CD4-positive, alpha-beta T cell treated with Interleukin-6 at 100 ng/mL for 8 hours (primary cell): ENCODE measurements around the gene RANBP3L.
"Not testable (repeated sequence)": the region's sequence is repeated elsewhere in the genome, so short reads cannot be mapped to it uniquely, and the experiment has no call there.

ENCODE experiments used
- DNase-seq: peaks from one replicate; pipeline ENCODE4 v3.0.0-alpha.2; 2020; ENCODE audit warnings: mixed read lengths, low spot score

RANBP3L gene, protein sequence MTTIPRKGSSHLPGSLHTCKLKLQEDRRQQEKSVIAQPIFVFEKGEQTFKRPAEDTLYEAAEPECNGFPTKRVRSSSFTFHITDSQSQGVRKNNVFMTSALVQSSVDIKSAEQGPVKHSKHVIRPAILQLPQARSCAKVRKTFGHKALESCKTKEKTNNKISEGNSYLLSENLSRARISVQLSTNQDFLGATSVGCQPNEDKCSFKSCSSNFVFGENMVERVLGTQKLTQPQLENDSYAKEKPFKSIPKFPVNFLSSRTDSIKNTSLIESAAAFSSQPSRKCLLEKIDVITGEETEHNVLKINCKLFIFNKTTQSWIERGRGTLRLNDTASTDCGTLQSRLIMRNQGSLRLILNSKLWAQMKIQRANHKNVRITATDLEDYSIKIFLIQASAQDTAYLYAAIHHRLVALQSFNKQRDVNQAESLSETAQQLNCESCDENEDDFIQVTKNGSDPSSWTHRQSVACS

DNA sequence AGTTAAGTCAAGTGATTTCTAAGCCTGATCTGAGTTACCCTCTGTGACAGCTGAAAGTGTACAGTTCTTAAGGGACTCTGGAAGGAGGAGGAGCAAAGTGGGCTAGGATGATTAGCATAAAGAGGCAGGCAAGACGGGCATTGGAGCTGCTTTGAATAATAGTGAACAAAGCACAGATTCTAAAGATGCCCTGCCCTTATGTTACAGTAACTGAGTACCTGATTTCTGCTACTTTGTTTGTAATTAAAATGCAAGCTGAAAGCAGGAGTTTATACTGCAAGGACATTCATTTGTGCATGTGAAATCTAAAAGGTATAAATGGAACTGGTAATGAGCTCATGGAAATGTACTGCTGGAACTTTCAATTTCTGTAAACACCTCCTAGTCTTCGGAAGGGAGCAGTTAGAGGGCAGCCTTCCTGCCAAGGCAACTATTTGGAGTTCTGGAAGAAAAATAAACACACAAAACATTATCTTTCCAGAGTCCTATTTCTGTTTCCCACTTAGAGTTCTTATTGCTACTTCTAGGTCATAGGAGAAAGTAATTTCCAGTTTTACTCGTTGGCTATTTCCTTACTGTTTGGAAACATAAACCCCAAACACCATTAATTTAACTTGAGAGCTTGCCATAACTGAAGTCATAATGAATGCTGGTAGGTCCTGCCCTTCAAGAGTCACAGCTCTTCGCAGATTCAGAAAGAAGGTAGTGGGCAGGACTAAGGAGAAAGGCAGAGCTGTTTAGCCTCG is at the start of gene RANBP3L:
Gene RANBP3L, minus strand, starts transcription at position 45 of the 746 bp plus-strand sequence. CDS start 486 bp downstream, outside the sequence.
- no peak for DNase-seq

DNA sequence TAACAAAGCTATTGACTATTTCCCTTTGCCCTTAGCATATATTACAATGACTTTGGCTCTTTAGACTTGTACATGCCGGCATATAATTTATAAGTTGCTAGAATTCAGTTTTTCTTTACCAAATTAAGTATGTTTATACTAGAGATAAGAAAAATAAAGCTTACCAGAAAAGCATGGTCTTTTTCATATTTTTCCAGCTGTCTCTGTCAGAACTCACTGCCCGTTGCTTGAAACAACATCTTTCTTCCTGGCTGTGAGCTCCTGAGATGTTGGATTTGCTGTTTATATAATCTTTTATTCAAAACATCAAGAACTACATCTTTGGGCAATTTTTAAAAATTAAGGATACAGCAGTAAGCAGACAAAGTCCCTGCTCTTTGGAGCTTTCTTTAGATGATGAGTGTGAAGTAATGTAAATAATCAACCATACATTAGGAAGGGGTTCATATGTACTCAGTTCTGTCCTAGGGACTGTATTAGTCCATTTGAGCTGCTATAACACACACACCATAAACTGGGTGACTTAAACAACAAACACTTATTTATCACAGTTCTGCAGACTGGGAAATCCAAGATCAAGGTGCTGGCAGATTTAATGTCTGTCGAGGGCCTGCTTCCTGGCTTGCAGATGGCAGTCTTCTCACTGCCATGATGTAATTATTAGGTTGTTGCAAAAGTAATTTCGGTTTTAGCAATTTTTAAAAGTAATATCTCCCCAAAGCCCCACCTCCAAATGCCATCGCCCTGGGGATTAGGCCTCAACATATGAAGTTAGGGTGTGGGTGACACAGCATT is 45.4 kb upstream of the RANBP3L start:
- no peak for DNase-seq

DNA sequence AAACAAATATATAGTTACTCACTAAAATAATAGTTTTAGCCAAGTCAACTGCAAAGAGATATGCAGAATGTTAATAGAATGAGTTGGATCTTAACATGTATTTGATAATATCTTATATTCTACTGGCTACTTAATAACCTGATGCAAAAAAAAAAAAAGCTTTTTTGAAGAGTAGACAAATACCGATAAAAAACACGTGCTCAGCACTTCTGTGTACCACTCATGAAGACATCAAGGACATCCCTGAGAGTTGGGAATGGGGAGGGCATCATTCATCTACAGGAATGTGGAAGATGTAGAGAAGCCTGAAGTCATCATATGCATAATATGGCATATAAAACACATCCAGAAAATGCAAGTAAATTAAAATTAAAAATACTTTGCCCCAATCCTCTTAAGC is 43.2 kb upstream of the RANBP3L start:
- DNase-seq, result no peak

DNA sequence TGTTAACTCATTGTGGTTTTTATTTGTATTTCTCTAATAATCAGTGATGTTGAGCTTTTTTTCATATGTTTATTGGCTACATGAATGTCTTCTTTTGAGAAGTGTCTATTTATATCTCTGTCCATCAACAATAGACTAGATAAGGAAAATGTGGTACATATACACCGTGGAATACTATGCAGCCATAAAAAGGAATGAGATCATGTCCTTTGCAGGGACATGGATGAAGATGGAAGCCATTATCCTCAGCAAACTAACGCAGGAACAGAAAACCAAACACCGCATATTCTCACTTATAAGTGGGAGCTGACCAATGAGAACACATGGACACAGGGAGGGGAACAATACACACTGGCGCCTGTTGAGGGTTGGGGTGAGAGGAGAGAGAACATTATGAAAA is 40.0 kb upstream of the RANBP3L start:
- not testable (repeated sequence) for DNase-seq

DNA sequence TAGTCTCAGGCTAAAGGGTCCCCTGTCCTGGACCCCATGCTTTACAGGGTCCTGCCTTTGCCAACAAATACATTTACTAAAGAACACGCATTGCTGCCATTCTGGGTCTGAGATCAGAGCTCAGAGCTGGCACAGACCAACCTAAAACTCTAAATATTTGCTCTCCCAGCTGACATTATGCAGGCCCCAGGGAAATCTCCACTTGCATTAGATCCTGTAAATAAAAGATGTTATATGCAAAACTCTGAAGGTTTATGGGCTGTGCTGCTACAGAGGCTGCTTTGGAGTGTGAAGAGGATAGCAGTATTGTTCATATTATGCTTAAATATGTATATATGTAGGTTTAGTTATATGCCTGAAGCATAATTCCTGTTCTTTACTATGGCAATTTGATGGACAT is 35.9 kb upstream of the RANBP3L start:
- no peak for DNase-seq

DNA sequence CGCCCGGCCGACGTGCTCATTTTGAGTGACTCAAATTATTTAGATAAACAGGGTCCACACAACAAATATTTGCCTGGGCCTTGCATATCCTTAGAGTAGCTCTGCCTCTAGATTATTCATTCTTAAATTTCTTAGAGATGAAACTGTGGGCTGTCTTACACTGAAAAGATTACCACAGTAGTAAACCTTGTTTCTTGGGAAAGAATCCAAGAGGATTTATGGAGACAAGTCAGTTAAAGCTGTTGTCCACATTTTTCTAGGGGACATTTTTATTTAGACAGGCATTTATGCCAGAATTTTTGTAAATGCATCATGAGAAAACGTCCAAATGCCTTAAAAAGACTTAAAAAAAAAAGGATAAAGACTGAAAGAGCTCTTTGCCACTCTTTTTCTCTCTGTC is 32.6 kb upstream of the RANBP3L start:
- no peak for DNase-seq

DNA sequence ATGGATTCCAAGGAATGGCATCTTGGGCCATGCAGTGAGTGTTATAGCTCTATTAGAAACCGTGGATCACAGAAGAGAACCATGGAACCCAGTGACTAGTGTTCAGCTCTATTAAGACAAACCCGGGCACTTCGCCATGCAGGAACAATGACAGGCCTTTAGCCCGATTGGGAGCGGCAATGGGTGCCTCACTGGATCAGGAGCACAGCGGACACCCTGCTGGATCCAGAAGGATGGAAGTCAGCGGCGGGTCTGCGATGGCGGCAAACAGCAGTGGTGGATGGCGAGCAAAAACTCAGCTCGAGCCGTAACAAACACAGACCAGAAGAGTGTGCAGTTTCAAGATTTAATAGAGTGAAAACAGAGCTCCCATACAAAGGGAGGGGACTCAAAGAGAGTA is 31.0 kb upstream of the RANBP3L start:
- DNase-seq, result not testable (repeated sequence)

DNA sequence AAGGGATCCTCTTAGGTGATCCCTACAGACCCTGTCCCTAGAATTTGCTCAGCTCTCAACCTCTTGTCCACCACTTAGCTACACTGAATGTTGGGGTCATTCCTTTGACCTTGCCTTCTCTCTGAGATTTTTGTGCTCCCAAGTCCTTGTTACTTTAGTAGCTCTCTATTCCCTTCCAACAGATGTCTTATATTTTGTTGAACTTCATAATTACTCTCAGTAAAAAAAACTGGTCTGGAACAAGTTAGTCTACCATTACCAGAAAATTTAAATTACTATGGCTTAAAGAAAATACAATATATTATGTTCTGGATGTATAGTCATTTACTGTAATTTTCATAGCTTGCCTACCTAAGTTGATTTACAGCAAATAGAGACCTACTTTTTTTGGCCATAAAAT is 23.5 kb upstream of the RANBP3L start:
- DNase-seq, result no peak

DNA sequence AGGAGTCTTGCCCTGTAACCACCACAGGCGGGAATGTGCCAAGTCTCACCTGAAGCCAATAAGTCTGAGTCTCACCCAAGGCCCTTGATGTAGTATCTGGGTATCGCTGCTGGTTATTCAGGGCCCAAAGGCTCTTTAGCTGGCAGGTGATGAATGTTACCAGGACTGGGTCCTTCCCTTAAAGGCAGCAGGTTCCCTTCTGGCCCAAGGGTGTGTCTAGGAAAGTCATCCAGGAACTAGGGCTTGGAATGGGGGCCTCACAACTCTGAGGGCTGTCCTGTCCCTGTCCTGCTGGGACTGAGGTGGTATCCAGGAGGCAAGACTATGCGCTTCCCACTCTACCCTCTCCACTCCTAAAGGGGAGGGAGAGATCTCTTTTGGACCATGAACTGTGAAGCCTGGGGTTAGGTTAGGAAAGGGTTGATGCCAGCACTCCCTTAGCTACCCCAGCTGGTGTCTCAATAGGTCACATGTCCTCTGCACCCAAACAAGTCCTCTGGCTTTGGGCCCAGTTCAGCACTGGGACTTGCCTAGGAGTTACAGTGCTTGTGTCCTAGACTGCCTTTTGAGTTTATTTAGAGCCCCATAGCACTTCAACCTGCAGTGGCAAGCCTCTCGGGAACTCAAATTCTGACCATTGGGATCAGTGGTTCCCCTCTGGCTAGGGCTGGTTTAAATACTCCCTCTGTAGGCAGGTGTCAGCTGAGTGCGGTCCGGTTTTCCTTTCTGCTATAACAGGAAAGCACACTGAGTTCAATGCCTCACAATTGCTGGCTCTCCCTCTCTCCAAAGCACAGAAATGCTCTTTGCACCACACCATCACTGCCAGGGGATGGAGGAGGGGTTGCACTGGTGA is 22.5 kb upstream of the RANBP3L start:
- DNase-seq, result no peak

DNA sequence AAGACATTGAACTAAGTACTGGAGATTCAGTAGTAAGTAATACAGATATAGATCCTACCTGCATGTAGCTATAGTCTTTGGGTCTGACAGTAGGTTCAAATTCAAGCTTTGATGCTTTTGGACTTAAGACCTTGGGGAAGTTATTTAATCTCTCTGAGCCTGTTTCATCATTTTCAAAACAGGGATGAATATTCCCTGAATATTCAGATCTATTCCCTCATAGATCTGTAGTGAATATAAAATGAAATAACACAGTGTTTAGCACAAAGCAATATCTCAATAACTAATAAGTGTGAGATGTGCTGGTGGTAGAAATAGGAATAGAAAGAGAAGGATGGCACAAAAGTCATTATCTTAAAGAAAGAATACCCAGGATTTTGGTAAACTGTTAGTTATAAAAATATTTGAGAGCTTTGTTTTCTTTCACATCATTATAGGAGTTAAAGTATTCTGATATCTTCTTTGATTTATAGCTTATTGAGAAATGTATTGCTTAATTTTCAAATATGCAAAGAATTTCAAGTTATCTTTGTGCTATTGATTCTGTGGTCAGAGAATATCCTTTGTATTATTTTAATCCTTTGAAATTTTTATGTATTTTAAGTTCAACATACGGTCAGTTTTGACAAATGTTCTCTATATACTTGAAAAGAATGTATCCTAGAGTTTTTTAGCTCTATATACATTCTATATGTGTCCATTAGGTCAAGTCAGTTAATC is 11.4 kb upstream of the RANBP3L start:
- no peak for DNase-seq

DNA sequence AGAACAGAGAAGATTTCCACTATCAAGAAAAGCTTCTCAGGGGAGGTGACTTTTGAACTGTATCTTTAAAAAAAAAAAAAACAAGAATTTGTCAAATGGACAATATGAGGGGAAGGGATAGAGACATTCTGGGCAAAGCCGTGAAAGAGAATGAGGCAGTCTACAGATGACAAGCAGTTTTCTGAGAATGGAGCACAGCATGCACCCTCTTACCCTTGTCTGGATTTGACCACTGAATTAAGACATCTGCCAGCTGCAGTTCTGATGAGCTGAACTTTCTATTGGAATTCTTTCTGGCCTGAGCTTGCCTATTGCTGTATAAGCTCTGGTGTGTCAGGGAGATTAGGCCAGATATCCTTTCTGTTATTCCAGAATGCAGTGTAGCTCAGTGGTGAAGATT is 10.3 kb upstream of the RANBP3L start:
- no peak for DNase-seq

DNA sequence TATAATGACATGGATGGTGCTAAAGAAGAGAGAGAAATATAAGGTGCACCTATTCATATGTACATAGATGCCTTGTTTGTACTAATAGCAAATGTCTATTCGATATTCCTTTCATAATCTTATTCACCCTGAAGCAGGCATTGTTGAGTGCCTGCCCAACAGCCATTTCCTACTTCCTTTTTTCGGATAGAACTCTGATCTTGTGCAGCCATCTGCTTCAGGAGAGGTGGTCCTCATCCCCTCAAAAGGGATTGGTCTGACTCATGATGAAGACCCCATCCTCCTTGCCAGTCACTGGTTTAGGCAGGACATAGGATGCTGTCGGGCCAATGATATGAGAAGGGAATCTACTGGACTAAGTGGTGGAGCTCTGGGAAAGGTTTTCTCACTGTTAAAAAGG is 8.4 kb upstream of the RANBP3L start:
- DNase-seq, result no peak

DNA sequence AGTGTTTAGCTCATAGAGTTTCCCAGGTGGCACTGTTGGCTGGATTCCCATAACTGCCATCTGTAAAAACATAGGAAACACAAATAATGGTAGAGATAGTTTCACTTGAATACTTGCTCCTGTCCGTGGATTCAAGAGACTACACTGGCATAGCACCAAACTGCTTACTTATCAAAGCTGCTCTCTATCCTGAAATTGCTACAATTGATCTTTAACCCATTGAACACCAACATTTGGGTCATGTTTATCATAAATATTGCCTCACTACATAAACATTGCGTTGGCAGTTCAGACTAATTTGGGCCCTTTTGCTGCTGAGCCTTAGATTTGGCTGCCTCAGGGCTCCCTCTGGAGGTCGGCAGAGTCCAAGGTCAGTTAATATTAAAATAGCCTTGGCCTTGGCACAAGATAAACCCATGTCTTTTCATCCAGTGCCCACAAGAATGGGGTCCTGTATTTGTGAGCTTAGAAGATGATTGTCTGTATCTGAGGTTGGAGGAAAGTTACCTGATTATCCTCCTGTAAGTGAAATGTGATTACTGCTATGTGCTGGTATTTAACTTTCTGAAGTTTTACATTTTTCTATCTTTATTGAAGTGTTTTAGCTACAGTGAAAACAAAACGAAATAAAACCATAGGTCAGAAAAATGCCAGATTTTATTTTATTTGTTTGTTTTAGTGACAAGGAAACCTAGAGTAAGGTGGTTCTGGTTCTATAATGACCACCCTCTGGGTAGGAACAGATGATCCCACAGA is 4.0 kb upstream of the RANBP3L start:
- no peak for DNase-seq

DNA sequence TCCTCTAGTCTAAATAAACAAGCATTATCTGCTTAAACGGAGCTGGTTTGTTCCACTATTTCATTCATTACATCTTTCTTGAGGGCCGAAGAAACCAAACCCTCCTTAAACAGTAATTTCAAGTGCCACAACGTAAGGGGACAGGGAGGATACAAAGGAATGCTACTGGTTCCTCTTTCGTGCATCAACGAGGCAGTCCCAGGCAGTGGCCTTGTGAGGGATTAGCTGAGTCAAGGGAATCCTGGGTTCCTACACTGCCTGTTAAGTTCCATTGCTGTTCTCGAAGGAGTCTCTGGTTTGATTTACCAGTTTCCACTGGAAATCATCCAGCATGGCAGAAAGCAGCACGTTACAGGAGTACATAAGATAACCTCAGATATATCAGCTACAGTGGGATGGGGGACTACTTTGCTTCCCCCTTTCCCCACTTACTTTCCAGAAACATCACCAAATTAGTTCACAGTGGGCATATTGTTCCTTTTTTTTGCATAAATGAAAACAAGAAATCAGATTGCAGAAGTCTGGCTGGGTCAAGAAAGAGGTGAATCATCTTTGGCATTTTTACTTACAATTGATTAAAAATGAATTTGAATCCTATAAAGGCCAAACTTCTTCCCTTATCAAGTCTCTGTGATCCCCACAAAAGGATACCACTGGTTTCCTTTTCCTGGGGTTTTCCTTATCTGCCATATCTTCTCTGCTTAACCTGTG is 2.5 kb upstream of the RANBP3L start:
- DNase-seq, result no peak

DNA sequence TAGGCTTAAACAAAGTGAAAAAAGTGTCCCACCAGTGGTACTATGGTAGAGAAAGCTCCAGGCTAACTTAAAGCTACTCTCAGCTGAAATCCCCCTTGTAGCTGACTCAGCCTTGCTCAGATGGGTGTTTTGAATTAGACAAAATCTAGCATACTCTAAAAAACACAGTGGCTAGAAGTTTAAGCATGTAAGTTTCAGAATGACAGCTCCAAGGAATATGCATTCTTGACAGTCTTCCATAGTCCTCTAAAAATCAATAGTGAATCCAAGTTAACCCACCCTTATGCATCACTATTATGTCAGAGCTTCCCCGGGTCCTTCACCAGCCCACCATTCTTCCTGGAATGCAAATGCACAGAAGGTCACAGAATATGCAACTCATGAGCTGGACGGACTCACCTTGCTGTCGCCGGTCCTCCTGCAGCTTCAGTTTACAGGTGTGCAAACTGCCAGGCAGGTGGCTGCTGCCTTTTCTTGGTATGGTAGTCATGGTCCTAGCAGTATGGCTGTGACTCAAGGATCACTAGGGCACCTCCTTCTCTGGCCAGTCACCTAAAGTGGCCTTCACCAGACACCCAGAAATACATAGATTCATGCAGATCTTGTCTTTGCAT is 668 bp downstream of the RANBP3L start:
- DNase-seq, result no peak

DNA sequence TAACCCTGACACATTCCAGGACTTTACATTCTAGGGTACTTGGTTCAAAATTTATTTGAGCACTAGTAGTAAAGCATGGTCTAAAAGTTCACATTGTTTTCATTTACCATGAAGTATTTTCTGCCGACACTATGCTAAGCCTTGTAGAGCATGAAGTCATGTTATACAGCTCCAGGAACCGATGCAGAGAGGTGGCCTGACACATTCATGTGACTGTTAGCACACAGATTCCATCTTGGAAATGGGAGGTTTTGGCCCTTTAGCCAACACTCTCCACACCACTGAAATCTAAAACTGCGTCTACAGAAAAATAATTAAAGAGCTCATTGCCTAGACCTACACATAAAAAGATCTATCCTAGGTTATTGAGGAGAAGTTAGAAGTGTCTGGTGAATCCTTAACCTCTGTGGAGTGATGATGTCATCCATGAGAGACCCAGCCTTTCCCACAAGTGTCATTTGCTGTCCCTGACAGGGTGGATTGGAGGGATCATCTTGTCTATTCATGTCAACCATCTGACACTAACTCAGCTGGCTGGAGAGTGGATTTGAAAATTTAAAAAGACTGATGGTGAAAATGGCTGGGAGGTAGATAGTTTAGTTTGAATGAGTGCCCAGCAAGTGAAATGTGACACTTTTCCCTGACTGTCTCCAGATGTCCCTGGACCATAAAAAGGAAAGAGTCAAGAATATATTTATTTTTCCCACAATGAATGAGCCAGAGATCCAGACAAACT is 1.3 kb downstream of the RANBP3L start:
- no peak for DNase-seq

DNA sequence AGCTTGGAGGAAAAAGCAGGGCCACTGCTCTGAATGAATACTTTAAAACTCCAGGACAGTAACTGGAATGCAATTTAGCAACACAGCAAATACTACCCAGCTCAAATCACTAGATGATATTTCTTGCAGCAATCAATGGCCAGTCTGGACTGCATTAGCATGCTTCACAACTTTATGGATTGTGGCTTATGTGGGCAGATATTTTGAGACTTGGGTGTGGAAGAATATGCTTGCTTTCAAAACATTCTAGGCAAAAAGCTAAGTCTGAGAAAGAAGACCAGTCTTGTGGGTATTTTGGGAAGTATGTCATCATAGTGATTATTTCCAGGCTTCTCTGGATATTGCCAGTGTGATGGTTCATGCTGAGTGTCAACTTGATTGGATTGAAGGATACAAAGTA is 3.1 kb downstream of the RANBP3L start:
- no peak for DNase-seq

DNA sequence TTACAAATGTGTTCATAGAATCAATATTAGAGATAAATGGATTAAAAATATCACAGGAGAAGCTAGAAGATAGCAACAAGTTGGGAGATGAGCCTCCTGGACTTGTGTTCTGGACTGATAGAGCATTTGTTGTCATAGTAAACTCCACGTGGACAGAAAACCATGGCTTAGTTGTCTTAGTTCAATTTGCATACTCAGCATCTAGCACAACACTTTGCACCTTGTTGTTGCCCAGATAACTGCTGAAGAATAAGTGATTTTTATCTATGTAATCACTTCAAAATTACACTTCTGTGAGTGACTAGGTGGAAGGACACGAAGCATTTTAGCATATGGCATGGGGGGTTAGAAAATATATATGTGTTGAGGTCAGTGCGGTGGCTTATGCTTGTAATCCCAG is 4.0 kb downstream of the RANBP3L start:
- DNase-seq, result no peak
